PC-9 (cell line): ENCODE measurements around the gene DPP10.

Experiments
- CTCF ChIP-seq: fragments of 200-600 bp; sonication (generic); conservative IDR thresholded peaks from 2 replicates; pipeline ENCODE4 v1.6.1; 2017; ENCODE audit warnings: mixed run types, antibody characterized with exemption, mild to moderate bottlenecking, moderate library complexity
- EZH2 ChIP-seq: fragments of 200-600 bp; sonication (generic); IDR thresholded peaks from 2 replicates; pipeline ENCODE4 v1.8.0; 2017; ENCODE audit warnings: antibody characterized with exemption, low read depth

- no peak for TF ChIP-seq EZH2
- no peak for TF ChIP-seq CTCF
Observed at GRCh38 chr2:115201386-115201785, 758.9 kb downstream of the DPP10 start.
